G401 (cell line): ENCODE results near the gene LIG3. TPM values are rescaled to one million over a fixed set of nuclear protein-coding genes. Genes with fewer than 3 reads are reported as not detected.
"Not testable (repeated sequence)": the region's sequence is repeated elsewhere in the genome, so short reads cannot be mapped to it uniquely, and the experiment has no call there.

ENCODE experiments used
- DNase-seq: peaks from one replicate; pipeline ENCODE4 v3.0.0-alpha.2; 2015; ENCODE audit warnings: low spot score
- in situ Hi-C: cut with HindIII; loops from 2 replicates; pipeline ENCODE4 v1.10.0; 2016; ENCODE audit warnings: low sequenced_read_pairs, mixed read lengths
- total RNA-seq: library from RNA; depleted of rRNA; stranded (reverse); fragments of >200 nt; shearing (Covaris generic); gene quantifications from 2 replicates; pipeline ENCODE4 v1.2.3, GENCODE V29; 2014; rRNA removed

The LIG3 gene
- 38.8 and 49.3 TPM in 2 replicates for total RNA-seq

GRCh38 chr17:34980353-34980680 lies at the start of gene LIG3:
TSS of gene LIG3 (plus strand) at chr17:34980512. CDS start at chr17:34983006, 2,494 bp downstream.
- DNase-seq = peak; percentile 90
- in situ Hi-C loops = loop anchor here (25.0 kb wide), 1 partner anchor 132 kb away; the partner anchor contains the start of genes FNDC8 and RAD51D

GRCh38 chr17:34950780-34951179 lies 29.5 kb upstream of the LIG3 start:
- in situ Hi-C loops, DNase-seq: not testable (repeated sequence)

GRCh38 chr17:34958438-34958837 lies 21.9 kb upstream of the LIG3 start:
- no peak for DNase-seq
- in situ Hi-C loops = no loop called here

GRCh38 chr17:34961093-34961911 lies 19.0 kb upstream of the LIG3 start, which contains the start of the genes CCT6B and ZNF830:
TSS of gene CCT6B (minus strand) at chr17:34961460. CDS start at chr17:34961393, 67 bp downstream.
TSS of gene ZNF830 (plus strand) at chr17:34961540. CDS start at chr17:34961567, 27 bp downstream.
- peak; percentile 95 for DNase-seq
- in situ Hi-C loops = no loop called here

- DNase-seq = no peak
- in situ Hi-C loops = no loop called here
Measured at GRCh38 chr17:34974179-34974578, 6.1 kb upstream of the LIG3 start.

- in situ Hi-C loops = loop anchor here (25.0 kb wide), 1 partner anchor 137 kb away; the partner anchor contains the start of genes FNDC8 and RAD51D
- no peak for DNase-seq
Measured at GRCh38 chr17:34974794-34975785, 5.2 kb upstream of the LIG3 start.

GRCh38 chr17:34979153-34979552 lies 1.2 kb upstream of the LIG3 start:
- in situ Hi-C loops = loop anchor here (25.0 kb wide), 1 partner anchor 133 kb away; the partner anchor contains the start of genes FNDC8 and RAD51D
- no peak for DNase-seq

GRCh38 chr17:34979650-34980352 lies 511 bp upstream of the LIG3 start:
- no peak for DNase-seq
- in situ Hi-C loops = loop anchor here (25.0 kb wide), 1 partner anchor 132 kb away; the partner anchor contains the start of genes FNDC8 and RAD51D

GRCh38 chr17:34980681-34981537 lies 597 bp downstream of the LIG3 start:
- peak; percentile 69 for DNase-seq

GRCh38 chr17:34981538-34982241 lies 1.4 kb downstream of the LIG3 start:
- DNase-seq = peak; percentile 19

More at GRCh38 chr17:34980681-34981537, 597 bp downstream of the LIG3 start:
- in situ Hi-C loops = loop anchor here (25.0 kb wide), 1 partner anchor 131 kb away; the partner anchor contains the start of genes FNDC8 and RAD51D

GRCh38 chr17:34987232-34987631 lies 6.9 kb downstream of the LIG3 start:
- no peak for DNase-seq
- in situ Hi-C loops = loop anchor here (25.0 kb wide), 1 partner anchor 125 kb away; the partner anchor contains the start of genes FNDC8 and RAD51D

More at GRCh38 chr17:34981538-34982241, 1.4 kb downstream of the LIG3 start:
- in situ Hi-C loops = loop anchor here (25.0 kb wide), 1 partner anchor 131 kb away; the partner anchor contains the start of genes FNDC8 and RAD51D

GRCh38 chr17:34988644-34989043 lies 8.3 kb downstream of the LIG3 start:
- in situ Hi-C loops = loop anchor here (25.0 kb wide), 1 partner anchor 124 kb away; the partner anchor contains the start of genes FNDC8 and RAD51D
- DNase-seq = no peak

GRCh38 chr17:34989473-34989872 lies 9.2 kb downstream of the LIG3 start:
- in situ Hi-C loops = loop anchor here (25.0 kb wide), 1 partner anchor 123 kb away; the partner anchor contains the start of genes FNDC8 and RAD51D
- DNase-seq = no peak

GRCh38 chr17:34990921-34991365 lies 10.6 kb downstream of the LIG3 start:
- in situ Hi-C loops = loop anchor here (25.0 kb wide), 1 partner anchor 121 kb away; the partner anchor contains the start of genes FNDC8 and RAD51D
- DNase-seq = no peak

GRCh38 chr17:34991606-34992005 lies 11.3 kb downstream of the LIG3 start:
- in situ Hi-C loops = loop anchor here (25.0 kb wide), 1 partner anchor 121 kb away; the partner anchor contains the start of genes FNDC8 and RAD51D

GRCh38 chr17:34993031-34993430 lies 12.7 kb downstream of the LIG3 start:
- DNase-seq = no peak
- in situ Hi-C loops = loop anchor here (25.0 kb wide), 1 partner anchor 119 kb away; the partner anchor contains the start of genes FNDC8 and RAD51D

More at GRCh38 chr17:34991606-34992005, 11.3 kb downstream of the LIG3 start:
- no peak for DNase-seq
